ENCODE data around the gene TLNRD1. TPM values are rescaled to one million over a fixed set of nuclear protein-coding genes. Genes with fewer than 3 reads are reported as not detected.

The TLNRD1 gene
- total RNA-seq, 1 experiment from 2014 or later: 14.9 TPM

- Histone ChIP-seq H3K36me3 (ENCODE audit: low read depth) (no peaks in the 10 kb centered on the region), H3K27me3 (ENCODE audit: insufficient read depth, low read depth) (no peaks in the 10 kb centered on the region), H3K4me1 (replicated peaks; ENCODE audit: insufficient read depth) (peaks cover 18% of the 10 kb centered on the region), H3K27ac (no peak overlapping the region), H2AFZ (no peak overlapping the region), H3K9me3 (ENCODE audit: insufficient read depth, low read depth) (no peaks in the 10 kb centered on the region), H3K4me2 (peak overlapping the region; percentile 93), H3K79me2 (ENCODE audit: low read depth) (peaks cover 63% of the 10 kb centered on the region), H3K4me3 (peak overlapping the region; percentile 76; the same call in 1 of the 2 replicates), H4K20me1 (ENCODE audit: insufficient read depth) (no peaks in the 10 kb centered on the region; the same call in 1 of the 2 replicates), H3F3A (ENCODE audit: insufficient read depth, low read depth) (peaks cover 19% of the 10 kb centered on the region), H3K9me2 (ENCODE audit: insufficient read depth) (no peaks in the 10 kb centered on the region)
- TF ChIP-seq CTCF (conservative IDR thresholded peaks at IDR 0.05) (no peak), EZH2 (IDR thresholded peaks at IDR 0.05; ENCODE audit: low read depth) (no peak)
- ChIA-PET CTCF (no interaction called here), POLR2A (ENCODE audit: unreplicated experiment) (no interaction called here)
- DNase-seq: no peak
- no TSS peak for BruUV-seq (replicated peaks)
- intact Hi-C loops (cut with micrococcal nuclease; ENCODE audit: unreplicated experiment): loop anchor here (5.0 kb wide), 1 partner anchor 104 kb away; no protein-coding TSS in a partner anchor
These were observed 2.3 kb downstream of the TLNRD1 start for GRCh38 chr15:81003097-81003350.

- Histone ChIP-seq H4K20me1 (ENCODE audit: insufficient read depth) (peaks cover 8% of the 10 kb centered on the region), H3K9me3 (ENCODE audit: insufficient read depth, low read depth) (no peaks in the 10 kb centered on the region), H3K9me2 (ENCODE audit: insufficient read depth) (no peaks in the 10 kb centered on the region), H2AFZ (no peak overlapping the region), H3K27me3 (ENCODE audit: insufficient read depth, low read depth) (no peaks in the 10 kb centered on the region), H3K27ac (no peak overlapping the region), H3K4me2 (no peak overlapping the region), H3F3A (ENCODE audit: insufficient read depth, low read depth) (no peaks in the 10 kb centered on the region; the same call in 1 of the 2 replicates), H3K36me3 (ENCODE audit: low read depth) (no peaks in the 10 kb centered on the region), H3K4me1 (replicated peaks; ENCODE audit: insufficient read depth) (peaks cover 13% of the 10 kb centered on the region), H3K79me2 (ENCODE audit: low read depth) (peaks cover 82% of the 10 kb centered on the region), H3K4me3 (no peak overlapping the region)
- TF ChIP-seq EZH2 (IDR thresholded peaks at IDR 0.05; ENCODE audit: low read depth) (no peak), CTCF (conservative IDR thresholded peaks at IDR 0.05) (no peak)
- no peak for DNase-seq
- ChIA-PET POLR2A (ENCODE audit: unreplicated experiment) (no interaction called here), CTCF (no interaction called here)
- no TSS peak for BruUV-seq (replicated peaks)
- intact Hi-C loops (cut with micrococcal nuclease; ENCODE audit: unreplicated experiment): no loop called here
These were observed 5.4 kb downstream of the TLNRD1 start for GRCh38 chr15:81006124-81006523.

- POLR2A ChIA-PET (ENCODE audit: unreplicated experiment): no interaction called here
- H3K79me2 ChIP-seq (ENCODE audit: low read depth): peaks cover 71% of the 10 kb centered on the region
- BruUV-seq (replicated peaks): no TSS peak
These were observed 6.8 kb downstream of the TLNRD1 start for GRCh38 chr15:81007428-81008064.

More at GRCh38 chr15:81007428-81008064, 6.8 kb downstream of the TLNRD1 start:
- H3K27me3 ChIP-seq (ENCODE audit: insufficient read depth, low read depth): no peaks in the 10 kb centered on the region
- DNase-seq: no peak
- peaks cover 13% of the 10 kb centered on the region for H3K4me1 ChIP-seq (replicated peaks; ENCODE audit: insufficient read depth)
- H3F3A ChIP-seq (ENCODE audit: insufficient read depth, low read depth): no peaks in the 10 kb centered on the region; the same call in 1 of the 2 replicates
- CTCF ChIA-PET: interaction anchor here (0.6 kb wide), 1 partner anchor 26 kb away, joined by 3 read pairs; no protein-coding TSS in a partner anchor
- H3K36me3 ChIP-seq (ENCODE audit: low read depth): no peaks in the 10 kb centered on the region
- TF ChIP-seq EZH2 (IDR thresholded peaks at IDR 0.05; ENCODE audit: low read depth) (no peak), CTCF (conservative IDR thresholded peaks at IDR 0.05) (no peak)
- no peaks in the 10 kb centered on the region for H3K9me3 ChIP-seq (ENCODE audit: insufficient read depth, low read depth)
- no peak overlapping the region for H3K27ac ChIP-seq
- H3K9me2 ChIP-seq (ENCODE audit: insufficient read depth): no peaks in the 10 kb centered on the region
- intact Hi-C loops (cut with micrococcal nuclease; ENCODE audit: unreplicated experiment): no loop called here
- H3K4me3 ChIP-seq: no peak overlapping the region
- no peak overlapping the region for H3K4me2 ChIP-seq
- peaks cover 10% of the 10 kb centered on the region for H4K20me1 ChIP-seq (ENCODE audit: insufficient read depth)
- H2AFZ ChIP-seq: no peak overlapping the region

Measured in PC-9 (cell line).